ENCODE results near the gene PTPN1. TPM values are rescaled to one million over a fixed set of nuclear protein-coding genes. Genes with fewer than 3 reads are reported as not detected.
A peak's percentile ranks its signal among the peaks of the same experiment; 100 is the strongest.

Gene PTPN1
- total RNA-seq, 3 donors from 2014 or later (not counting 1 experiment from before 2014, with no cell fraction given): 52.9 to 64.5 (median 58.3) TPM

- H3K36me3 Mint-ChIP-seq: no peaks in the 10 kb centered on the region
- Histone ChIP-seq H3K9me3 (ENCODE audit: control insufficient read depth, insufficient read depth, low read length) (no peaks in the 10 kb centered on the region), H3K4me1 (ENCODE audit: control insufficient read depth, insufficient read depth, low read length) (peaks cover 17% of the 10 kb centered on the region), H3K36me3 (ENCODE audit: control insufficient read depth, insufficient read depth, low read length) (no peaks in the 10 kb centered on the region), H3K27me3 (ENCODE audit: control insufficient read depth, insufficient read depth, low read length) (no peaks in the 10 kb centered on the region), H3K27ac (ENCODE audit: low read length) (no peak overlapping the region), H3K4me3 (ENCODE audit: low read length) (no peak overlapping the region)
- peak; percentile 77 for TF ChIP-seq CTCF (IDR thresholded peaks at IDR 0.05)
- intact Hi-C loops (cut with micrococcal nuclease): loop anchor here (1.0 kb wide), 3 partner anchors 32 to 102 kb away; partner anchors contain the start of gene PTPN1
- H3K27me3 Mint-ChIP-seq (ENCODE audit: low read depth in 2 of 2): peaks cover 0 to under 1% of the 10 kb centered on the region in 2 donors
- no peak overlapping the region for H3K27ac Mint-ChIP-seq
- no peaks in the 10 kb centered on the region for H3K9me3 Mint-ChIP-seq
- DNase-seq (peak; percentile 49 to 86), ATAC-seq (peak; percentile 95 to 100 (median 100))
- peaks cover 9 to 14% of the 10 kb centered on the region in 2 donors for H3K4me1 Mint-ChIP-seq
- WGBS (ENCODE audit: insufficient coverage): 40% methylated on average over 22 of the region's 22 CpGs
- no peak overlapping the region for H3K4me3 Mint-ChIP-seq
Measured at GRCh38 chr20:50478162-50478990, 31.8 kb upstream of the PTPN1 start.

GRCh38 chr20:50481741-50482140 is 28.4 kb upstream of the PTPN1 start:
- no peak for TF ChIP-seq CTCF (IDR thresholded peaks at IDR 0.05)
- no peaks in the 10 kb centered on the region for H3K9me3 ChIP-seq (ENCODE audit: control insufficient read depth, insufficient read depth, low read length)
- no peak for DNase-seq
- H3K4me3 ChIP-seq (ENCODE audit: low read length): no peak overlapping the region
- H3K9me3 Mint-ChIP-seq: no peaks in the 10 kb centered on the region
- intact Hi-C loops (cut with micrococcal nuclease): no loop called here
- WGBS (ENCODE audit: insufficient coverage): 94% methylated on average over 3 of the region's 3 CpGs
- H3K27ac Mint-ChIP-seq: peak overlapping the region in 1 of 2 donors; percentile 86
- H3K27ac ChIP-seq (ENCODE audit: low read length): no peak overlapping the region
- no peaks in the 10 kb centered on the region for H3K36me3 ChIP-seq (ENCODE audit: control insufficient read depth, insufficient read depth, low read length)
- no peaks in the 10 kb centered on the region for H3K27me3 Mint-ChIP-seq (ENCODE audit: low read depth in 2 of 2)
- no peak overlapping the region for H3K4me3 Mint-ChIP-seq
- peaks cover 18% of the 10 kb centered on the region for H3K4me1 ChIP-seq (ENCODE audit: control insufficient read depth, insufficient read depth, low read length)
- H3K27me3 ChIP-seq (ENCODE audit: control insufficient read depth, insufficient read depth, low read length): no peaks in the 10 kb centered on the region
- ATAC-seq: no peak
- peaks cover 19 to 25% of the 10 kb centered on the region in 2 donors for H3K4me1 Mint-ChIP-seq
- no peaks in the 10 kb centered on the region for H3K36me3 Mint-ChIP-seq

- Histone ChIP-seq H3K4me3 (ENCODE audit: low read length) (no peak overlapping the region), H3K9me3 (ENCODE audit: control insufficient read depth, insufficient read depth, low read length) (no peaks in the 10 kb centered on the region), H3K36me3 (ENCODE audit: control insufficient read depth, insufficient read depth, low read length) (no peaks in the 10 kb centered on the region), H3K27ac (ENCODE audit: low read length) (peak overlapping the region; percentile 86), H3K27me3 (ENCODE audit: control insufficient read depth, insufficient read depth, low read length) (no peaks in the 10 kb centered on the region), H3K4me1 (ENCODE audit: control insufficient read depth, insufficient read depth, low read length) (peaks cover 18% of the 10 kb centered on the region)
- ATAC-seq (no peak), DNase-seq (no peak)
- intact Hi-C loops (cut with micrococcal nuclease): no loop called here
- Mint-ChIP-seq H3K36me3 (no peaks in the 10 kb centered on the region), H3K4me1 (peaks cover 19 to 25% of the 10 kb centered on the region in 2 donors), H3K4me3 (peak overlapping the region; percentile 95), H3K27ac (peak overlapping the region; percentile 86 to 87), H3K9me3 (no peaks in the 10 kb centered on the region), H3K27me3 (ENCODE audit: low read depth in 2 of 2) (no peaks in the 10 kb centered on the region)
- 95% methylated on average over 4 of the region's 4 CpGs for WGBS (ENCODE audit: insufficient coverage)
- no peak for TF ChIP-seq CTCF (IDR thresholded peaks at IDR 0.05)
Measured at GRCh38 chr20:50482396-50482981, 27.7 kb upstream of the PTPN1 start.

Measured in natural killer cell (primary cell).